GM12878 (cell line): Measurements from ENCODE around the gene KCNIP3. TPM values are rescaled to one million over a fixed set of nuclear protein-coding genes. Genes with fewer than 3 reads are reported as not detected.

Experiments
- ATAC-seq: fragments of 200-7000 bp; cut with Tn5 transposase; 3 replicates; pipeline ENCODE4 v1.9.1; 2020; ENCODE audit warnings: mild to moderate bottlenecking, moderate library complexity
- BruUV-seq: library from RNA; stranded (reverse); fragments of 400-500 nt; replicated peaks from 2 replicates; lab custom pipeline; 2021; lab: Mats Ljungman, UMichigan
- CTCF ChIA-PET: fragments of 300-600 bp; sonication (Branson Sonifier 250); formaldehyde crosslinking; extraction: SDS; loops from one replicate; lab custom pipeline; 2021; ENCODE audit warnings: inconsistent platforms; lab: Yijun Ruan, JAX
- POLR2A ChIA-PET: fragments of 350-600 bp; formaldehyde crosslinking; extraction: SDS; loops from one replicate; lab custom pipeline; 2021; ENCODE audit warnings: inconsistent platforms; lab: Charles Lee
- RAD21 ChIA-PET: fragments of 300-600 bp; sonication (Branson Sonifier 250); formaldehyde crosslinking; loops from one replicate; lab custom pipeline; 2023; ENCODE audit warnings: antibody characterized with exemption; ENCODE audit not compliant: unreplicated experiment; lab: Charles Lee
- SMC1A ChIA-PET: fragments of 300-600 bp; sonication (Branson Sonifier 250); formaldehyde crosslinking; loops from one replicate; lab custom pipeline; 2023; ENCODE audit not compliant: unreplicated experiment, uncharacterized antibody; lab: Charles Lee
- DNase-seq: peaks from one replicate; pipeline ENCODE4 v3.0.0-alpha.2; 2011; ENCODE audit warnings: low read depth, low spot score
- FAIRE-seq: peaks from 3 replicates; lab custom pipeline; 2011; peaks lifted over from hg19 to GRCh38; lab: Jason Lieb, UNC
- H2AFZ ChIP-seq: 2 replicates; pipeline ENCODE4 v1.6.0; 2011; ENCODE audit warnings: low read depth, low read length, control low read depth; ENCODE audit not compliant: control insufficient read depth
- H3K27ac ChIP-seq: 2 replicates; pipeline ENCODE4 v1.5.1; 2011; ENCODE audit warnings: control low read depth; ENCODE audit not compliant: control insufficient read depth, insufficient read depth
- H3K27me3 ChIP-seq, 2 experiments: replicated peaks in 1 of 2; 2 replicates each; pipeline versions ENCODE4 v1.6.0 to v1.6.1; 2011; ENCODE audit warnings: low read length in 1 of 2; ENCODE audit not compliant: control insufficient read depth in 2 of 2, insufficient read depth in 2 of 2
- H3K36me3 ChIP-seq, 2 experiments: 2 replicates each; pipeline ENCODE4 v1.5.1; 2011; ENCODE audit warnings: low read length in 1 of 2; ENCODE audit not compliant: control insufficient read depth in 2 of 2, insufficient read depth in 2 of 2
- H3K4me1 ChIP-seq: 2 replicates; pipeline ENCODE4 v1.6.1; 2011; ENCODE audit warnings: mild to moderate bottlenecking, low read length, moderate library complexity, mixed read lengths; ENCODE audit not compliant: control insufficient read depth, insufficient read depth
- H3K4me2 ChIP-seq: 2 replicates; pipeline ENCODE4 v1.6.0; 2011; ENCODE audit warnings: control low read depth; ENCODE audit not compliant: control insufficient read depth, insufficient read depth
- H3K4me3 ChIP-seq: fragments of 200-600 bp; sonication (generic); 2 replicates; pipeline ENCODE4 v1.5.1; 2016
- H3K79me2 ChIP-seq: 2 replicates; pipeline ENCODE4 v1.6.0; 2011; ENCODE audit warnings: low read length; ENCODE audit not compliant: control insufficient read depth, insufficient read depth
- H3K9ac ChIP-seq: 2 replicates; pipeline ENCODE4 v1.8.0; 2011; ENCODE audit warnings: low read length, control low read depth, mixed read lengths; ENCODE audit not compliant: control insufficient read depth, insufficient read depth
- H3K9me3 ChIP-seq: replicated peaks from 3 replicates; pipeline ENCODE4 v1.5.1; 2011; ENCODE audit warnings: mild to moderate bottlenecking, low read length; ENCODE audit not compliant: control insufficient read depth, insufficient read depth
- H4K20me1 ChIP-seq: 2 replicates; pipeline ENCODE4 v1.6.0; 2011; ENCODE audit not compliant: control insufficient read depth, insufficient read depth
- CREM ChIP-seq: IDR thresholded peaks from 2 replicates; pipeline ENCODE4 v1.6.1; 2014; ENCODE audit warnings: antibody characterized with exemption, low read depth
- EGR1 ChIP-seq, 2 experiments: IDR thresholded peaks; 1 replicate in 1 of 2; 2 replicates in 1 of 2; pipeline ENCODE4 v1.6.1; 2011 to 2012; ENCODE audit warnings: low read depth in 2 of 2, low read length in 2 of 2, borderline replicate concordance in 1 of 2, mild to moderate bottlenecking in 1 of 2, moderate library complexity in 1 of 2
- EP300 ChIP-seq, 2 experiments: fragments of 150-350 bp in 1 of 2; IDR thresholded peaks; 2 replicates each; pipeline ENCODE4 v1.6.1; 2011 to 2012; ENCODE audit warnings: low read depth in 2 of 2, low read length in 2 of 2, borderline replicate concordance in 1 of 2, improper control_type of control experiment in 1 of 2, inconsistent platforms in 1 of 2; ENCODE audit not compliant: control insufficient read depth in 1 of 2
- KLF5 ChIP-seq: fragments of 450-650 bp; IDR thresholded peaks from 2 replicates; pipeline ENCODE4 v1.6.1; 2014; ENCODE audit warnings: mild to moderate bottlenecking; ENCODE audit not compliant: partially characterized antibody
- SKIL ChIP-seq: fragments of 450-650 bp; IDR thresholded peaks from 2 replicates; pipeline ENCODE4 v1.6.1; 2017; ENCODE audit warnings: mild to moderate bottlenecking, low read depth, inconsistent platforms; ENCODE audit not compliant: poor library complexity, severe bottlenecking
- SMC3 ChIP-seq: IDR thresholded peaks from 2 replicates; pipeline ENCODE4 v1.6.1; 2011; ENCODE audit warnings: low read length, improper control_type of control experiment, borderline replicate concordance
- SREBF1 ChIP-seq: IDR thresholded peaks from 2 replicates; pipeline ENCODE4 v1.6.1; 2012; ENCODE audit warnings: mild to moderate bottlenecking, low read length
- SRF ChIP-seq, 2 experiments: IDR thresholded peaks; 2 replicates each; pipeline ENCODE4 v1.6.1; 2011; ENCODE audit warnings: low read depth in 2 of 2, low read length in 2 of 2, mild to moderate bottlenecking in 1 of 2, moderate library complexity in 1 of 2
- SUPT20H ChIP-seq: IDR thresholded peaks from 2 replicates; pipeline ENCODE4 v1.6.1; 2011; ENCODE audit warnings: low read depth, mild to moderate bottlenecking, low read length, moderate library complexity, borderline replicate concordance; ENCODE audit not compliant: control insufficient read depth
- TCF3 ChIP-seq: IDR thresholded peaks from 2 replicates; pipeline ENCODE4 v1.6.1; 2012; ENCODE audit warnings: low read depth, mild to moderate bottlenecking, low read length, borderline replicate concordance; ENCODE audit not compliant: insufficient read depth
- WGBS: methylation state at CpG from one replicate; pipeline ENCODE4 v1.1.6; 2016; ENCODE audit warnings: low lambda C conversion rate; ENCODE audit not compliant: insufficient replicate concordance, insufficient coverage; ENCODE audit errors: missing lambda C conversion rate; 5-methylcytosine and 5-hydroxymethylcytosine counted together
- in situ Hi-C: fragments of 300-500 bp; cut with MboI; formaldehyde crosslinking; loops from 9 replicates; pipeline ENCODE4 v1.14.3; 2018; ENCODE audit warnings: mixed read lengths
- intact Hi-C: fragments of 100-400 bp; cut with micrococcal nuclease; formaldehyde crosslinking; loops from one replicate; pipeline ENCODE4 v1.14.2; 2022; ENCODE audit not compliant: unreplicated experiment
- polyA plus RNA-seq, 11 experiments: library from polyadenylated mRNA; depleted of rRNA in 4 of 11; unstranded in 6 of 11; stranded (reverse) in 5 of 11; fragments of >200 nt; fragmentation: Nextera tagmentation in 4 of 11; fragmentation: Illumina TruSeq in 1 of 11; extraction: Ambion mirVana in 4 of 11; extraction: Trizol in 1 of 11; gene quantifications; 1 replicate in 1 of 11; 2 replicates in 10 of 11; pipeline versions ENCODE4 v1.2.1 to v1.2.3, GENCODE V29; 2011 to 2016; ENCODE audit warnings: inconsistent platforms in 2 of 11, missing spikeins in 2 of 11, low read depth in 1 of 11
- total RNA-seq, 4 experiments: library from RNA; depleted of rRNA in 3 of 4; stranded (reverse); fragments of >200 nt in 3 of 4; fragmentation: Illumina TruSeq in 1 of 4; extraction: Trizol in 1 of 4; gene quantifications; 2 replicates each; pipeline versions ENCODE4 v1.2.1 to v1.2.3, GENCODE V29; 2013 to 2021
- TF ChIP-seq, protein P1 (sequence below): IDR thresholded peaks from 2 replicates; pipeline ENCODE4 v1.6.1; 2011; ENCODE audit warnings: low read depth, low read length, improper control_type of control experiment, borderline replicate concordance

The KCNIP3 gene
- total and polyA plus RNA-seq, 10 of the 15 experiments (the other 5 are each of a cell fraction or from before 2014, with no cell fraction given): not detected

- H3K36me3 ChIP-seq: no peaks in the 10 kb centered on the region
- no peak for TF ChIP-seq EGR1 (IDR thresholded peaks at IDR 0.05; ENCODE audit: borderline replicate concordance in 1 of 2, low read depth in 2 of 2, low read length in 2 of 2)
- TF ChIP-seq TCF3: no peak
- TF ChIP-seq KLF5: no peak
- TF ChIP-seq SUPT20H: no peak
- no peak for TF ChIP-seq EP300 (IDR thresholded peaks at IDR 0.05; ENCODE audit: borderline replicate concordance in 1 of 2, control insufficient read depth in 1 of 2, low read depth in 2 of 2, low read length in 2 of 2)
- no peak for TF ChIP-seq SREBF1
- TF ChIP-seq CREM: no peak
- no peak for TF ChIP-seq SRF (IDR thresholded peaks at IDR 0.05; ENCODE audit: low read depth in 2 of 2, low read length in 2 of 2)
- TF ChIP-seq SKIL: no peak
- TF ChIP-seq, protein P1, sequence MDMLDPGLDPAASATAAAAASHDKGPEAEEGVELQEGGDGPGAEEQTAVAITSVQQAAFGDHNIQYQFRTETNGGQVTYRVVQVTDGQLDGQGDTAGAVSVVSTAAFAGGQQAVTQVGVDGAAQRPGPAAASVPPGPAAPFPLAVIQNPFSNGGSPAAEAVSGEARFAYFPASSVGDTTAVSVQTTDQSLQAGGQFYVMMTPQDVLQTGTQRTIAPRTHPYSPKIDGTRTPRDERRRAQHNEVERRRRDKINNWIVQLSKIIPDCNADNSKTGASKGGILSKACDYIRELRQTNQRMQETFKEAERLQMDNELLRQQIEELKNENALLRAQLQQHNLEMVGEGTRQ: no peak
- TF ChIP-seq SMC3: no peak
- H4K20me1 ChIP-seq: no peaks in the 10 kb centered on the region; the same call in 1 of the 2 replicates
- 17% methylated on average over 11 of the region's 11 CpGs for WGBS
- no peak overlapping the region for H3K27ac ChIP-seq
- DNase-seq (no peak), ATAC-seq (no peak), FAIRE-seq (no peak)
- intact Hi-C loops: no loop called here
- no peaks in the 10 kb centered on the region; the same call in 2 of the 3 replicates for H3K9me3 ChIP-seq
- POLR2A ChIA-PET: no interaction called here
- no peaks in the 10 kb centered on the region for H3K27me3 ChIP-seq
- H3K79me2 ChIP-seq: no peaks in the 10 kb centered on the region
- CTCF ChIA-PET: interaction anchor here (1.0 kb wide), 1 partner anchor 66 kb away, joined by 3 read pairs; no protein-coding TSS in a partner anchor
- no peak overlapping the region for H3K4me2 ChIP-seq
- SMC1A ChIA-PET: no interaction called here
- RAD21 ChIA-PET: no interaction called here
- in situ Hi-C loops: no loop called here
- no peak overlapping the region for H2AFZ ChIP-seq
- no peaks in the 10 kb centered on the region for H3K4me1 ChIP-seq
- H3K9ac ChIP-seq: no peak overlapping the region
- BruUV-seq: no TSS peak
- H3K4me3 ChIP-seq: no peak overlapping the region
These were observed 670 bp downstream of the KCNIP3 start for GRCh38 chr2:95297639-95298395.
